ENCODE data around the gene TLR7.

GRCh38 chrX:12899506-12899905 lies 32.6 kb downstream of the TLR7 start:
- TF ChIP-seq POLR2AphosphoS5 (IDR thresholded peaks at IDR 0.05; ENCODE audit: borderline replicate concordance, low read depth, low read length), result no peak
- TF ChIP-seq EZH2 (IDR thresholded peaks at IDR 0.05), result no peak
- no peak for TF ChIP-seq FOXP2 (optimal IDR thresholded peaks at IDR 0.05; ENCODE audit: control extremely low read depth, extremely low read length, insufficient read depth)
